Adrenal gland (tissue), 12 donors: ENCODE measurements around the gene HPCA. TPM values are rescaled to one million over a fixed set of nuclear protein-coding genes. Genes with fewer than 3 reads are reported as not detected.

Experiments used
- DNase-seq, 7 donors: peaks; one replicate each; pipeline ENCODE4 v3.0.0-alpha.2; 2019 to 2020
- H3K27ac ChIP-seq, 5 donors: fragments of 200-600 bp; sonication (generic) in 4 of 5; 1 replicate in 3 of 5; 2 replicates in 2 of 5; pipeline versions ENCODE4 v1.5.1 to v1.8.0; 2016 to 2020; ENCODE audit warnings: mild to moderate bottlenecking in 1 of 5
- H3K27me3 ChIP-seq: fragments of 200-600 bp; 2 replicates; pipeline ENCODE4 v1.8.0; 2021
- H3K36me3 ChIP-seq, 2 donors: fragments of 200-600 bp; replicated peaks in 1 of 2; 1 replicate in 1 of 2; 2 replicates in 1 of 2; pipeline versions ENCODE4 v1.5.1 to v1.8.0; 2018 to 2022
- H3K4me1 ChIP-seq, 2 donors: fragments of 200-600 bp; replicated peaks in 1 of 2; 1 replicate in 1 of 2; 2 replicates in 1 of 2; pipeline versions ENCODE4 v1.5.1 to v1.8.0; 2018 to 2021
- H3K4me3 ChIP-seq, 4 donors: fragments of 200-600 bp; sonication (generic) in 3 of 4; one replicate each; pipeline ENCODE4 v1.5.1; 2016 to 2018
- H3K9me3 ChIP-seq, 3 donors: fragments of 200-600 bp; sonication (generic) in 1 of 3; replicated peaks in 1 of 3; 1 replicate in 2 of 3; 2 replicates in 1 of 3; pipeline versions ENCODE4 v1.5.1 to v1.8.0; 2016 to 2021
- POLR2A ChIP-seq, 2 donors: fragments of 450-650 bp; IDR thresholded peaks; one replicate each; pipeline ENCODE4 v1.6.1; 2017; ENCODE audit warnings: antibody characterized with exemption in 2 of 2, mild to moderate bottlenecking in 2 of 2, moderate library complexity in 1 of 2
- WGBS, 4 donors: extraction: QIAGEN DNeasy Blood & Tissue Kit in 2 of 4; methylation state at CpG; one replicate each; pipeline versions ENCODE4 v1.1.5 to v1.1.7; 2013 to 2017; 5-methylcytosine and 5-hydroxymethylcytosine counted together
- intact Hi-C, 2 donors: fragments of 100-400 bp; cut with DNase I; formaldehyde crosslinking; loops; one replicate each; pipeline versions ENCODE4 v1.14.1 to v1.15.0; 2022 to 2023
- polyA plus RNA-seq, 3 donors: library from polyadenylated mRNA; stranded (reverse); fragments of 200-250 nt in 2 of 3; fragments of 350-450 nt in 1 of 3; fragmentation: Illumina TruSeq in 1 of 3; extraction: RNeasy Lipid Tissue Mini Kit (QIAGEN cat#74804) in 1 of 3; gene quantifications; one replicate each; pipeline ENCODE4 v1.2.3, GENCODE V29; 2013 to 2014
- total RNA-seq, 9 donors: library from RNA; depleted of rRNA in 4 of 9; stranded (reverse); fragments of >200 nt in 4 of 9; fragments of 120-200 nt in 1 of 9; fragmentation: NEBNext Ultra II Directional in 1 of 9; extraction: Animal tissue kit (Norgen Biotek cat#: 25700) in 1 of 9; gene quantifications; one replicate each; pipeline versions ENCODE4 v1.1.0 to v1.2.4, GENCODE V29; 2013 to 2023
- TF ChIP-seq, protein P1 (sequence below), 6 experiments: fragments of 450-650 bp in 4 of 6; fragments of 200-600 bp in 2 of 6; sonication (generic) in 1 of 6; IDR thresholded peaks; 1 replicate in 5 of 6; 2 replicates in 1 of 6; pipeline versions ENCODE4 v1.5.1 to v1.8.0; 2016 to 2021; ENCODE audit warnings: antibody characterized with exemption in 6 of 6, mild to moderate bottlenecking in 2 of 6, moderate library complexity in 1 of 6
- donor health status: healthy with polysubstance abuse.
- donor health status: Bipolar disorder and iron deficiency.
- donor health status: DM: yes; HTN: yes; CAD: no.
- donor health status: DM: no; HTN: no; CAD: no.
- donor health status: DM: no; HTN: no; CAD: no.
- donor health status: DM: yes; HTN: yes; CAD: no.

The HPCA gene
- total and polyA plus RNA-seq, 12 donors: 0.17 to 3.1 (median 0.62) TPM; not detected in 6

DNA sequence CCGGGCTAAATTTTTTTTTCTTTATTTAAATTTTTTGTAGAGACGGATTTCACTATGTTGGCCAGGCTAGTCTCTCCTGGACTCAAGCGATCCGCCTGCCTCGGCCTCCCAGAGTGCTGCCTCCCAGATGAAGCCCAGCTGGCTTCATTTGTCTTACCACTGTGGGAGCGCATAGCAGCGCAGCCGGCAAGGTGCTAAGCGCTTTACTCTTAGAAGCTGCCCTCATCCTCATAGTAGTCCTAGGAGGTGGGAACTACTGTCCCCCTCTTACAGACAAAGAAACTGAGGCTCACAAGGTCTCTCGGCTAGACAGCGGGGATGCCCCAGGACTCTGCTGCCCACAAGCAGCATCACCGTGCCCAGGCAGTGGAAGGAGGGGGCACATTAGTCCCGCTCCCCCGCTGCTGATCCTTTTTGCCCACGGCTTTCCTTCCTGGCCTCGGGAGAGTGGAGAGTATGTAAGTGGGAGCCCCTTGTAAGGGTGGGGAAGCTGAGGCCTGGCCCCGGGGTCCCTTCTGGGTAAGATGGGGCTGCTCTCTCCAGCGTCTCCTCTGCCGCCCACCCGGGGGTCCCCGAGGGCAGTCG lies 14.2 kb downstream of the HPCA start:
- peak overlapping the region in 2 of 4 donors; percentile 38 to 90 for H3K4me3 ChIP-seq
- H3K9me3 ChIP-seq: no peaks in the 10 kb centered on the region
- H3K27me3 ChIP-seq: no peaks in the 10 kb centered on the region
- H3K36me3 ChIP-seq: no peaks in the 10 kb centered on the region
- TF ChIP-seq POLR2A (IDR thresholded peaks at IDR 0.05): no peak
- TF ChIP-seq, protein P1, sequence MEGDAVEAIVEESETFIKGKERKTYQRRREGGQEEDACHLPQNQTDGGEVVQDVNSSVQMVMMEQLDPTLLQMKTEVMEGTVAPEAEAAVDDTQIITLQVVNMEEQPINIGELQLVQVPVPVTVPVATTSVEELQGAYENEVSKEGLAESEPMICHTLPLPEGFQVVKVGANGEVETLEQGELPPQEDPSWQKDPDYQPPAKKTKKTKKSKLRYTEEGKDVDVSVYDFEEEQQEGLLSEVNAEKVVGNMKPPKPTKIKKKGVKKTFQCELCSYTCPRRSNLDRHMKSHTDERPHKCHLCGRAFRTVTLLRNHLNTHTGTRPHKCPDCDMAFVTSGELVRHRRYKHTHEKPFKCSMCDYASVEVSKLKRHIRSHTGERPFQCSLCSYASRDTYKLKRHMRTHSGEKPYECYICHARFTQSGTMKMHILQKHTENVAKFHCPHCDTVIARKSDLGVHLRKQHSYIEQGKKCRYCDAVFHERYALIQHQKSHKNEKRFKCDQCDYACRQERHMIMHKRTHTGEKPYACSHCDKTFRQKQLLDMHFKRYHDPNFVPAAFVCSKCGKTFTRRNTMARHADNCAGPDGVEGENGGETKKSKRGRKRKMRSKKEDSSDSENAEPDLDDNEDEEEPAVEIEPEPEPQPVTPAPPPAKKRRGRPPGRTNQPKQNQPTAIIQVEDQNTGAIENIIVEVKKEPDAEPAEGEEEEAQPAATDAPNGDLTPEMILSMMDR (IDR thresholded peaks at IDR 0.05): no peak
- peaks cover 4 to 11% of the 10 kb centered on the region in 2 donors for H3K4me1 ChIP-seq
- DNase-seq: no peak
- WGBS, 4 donors: 29 to 47% (median 31%) methylated on average over 13 to 22 of the region's 22 CpGs
- intact Hi-C loops: no loop called here
- H3K27ac ChIP-seq: no peak overlapping the region

DNA sequence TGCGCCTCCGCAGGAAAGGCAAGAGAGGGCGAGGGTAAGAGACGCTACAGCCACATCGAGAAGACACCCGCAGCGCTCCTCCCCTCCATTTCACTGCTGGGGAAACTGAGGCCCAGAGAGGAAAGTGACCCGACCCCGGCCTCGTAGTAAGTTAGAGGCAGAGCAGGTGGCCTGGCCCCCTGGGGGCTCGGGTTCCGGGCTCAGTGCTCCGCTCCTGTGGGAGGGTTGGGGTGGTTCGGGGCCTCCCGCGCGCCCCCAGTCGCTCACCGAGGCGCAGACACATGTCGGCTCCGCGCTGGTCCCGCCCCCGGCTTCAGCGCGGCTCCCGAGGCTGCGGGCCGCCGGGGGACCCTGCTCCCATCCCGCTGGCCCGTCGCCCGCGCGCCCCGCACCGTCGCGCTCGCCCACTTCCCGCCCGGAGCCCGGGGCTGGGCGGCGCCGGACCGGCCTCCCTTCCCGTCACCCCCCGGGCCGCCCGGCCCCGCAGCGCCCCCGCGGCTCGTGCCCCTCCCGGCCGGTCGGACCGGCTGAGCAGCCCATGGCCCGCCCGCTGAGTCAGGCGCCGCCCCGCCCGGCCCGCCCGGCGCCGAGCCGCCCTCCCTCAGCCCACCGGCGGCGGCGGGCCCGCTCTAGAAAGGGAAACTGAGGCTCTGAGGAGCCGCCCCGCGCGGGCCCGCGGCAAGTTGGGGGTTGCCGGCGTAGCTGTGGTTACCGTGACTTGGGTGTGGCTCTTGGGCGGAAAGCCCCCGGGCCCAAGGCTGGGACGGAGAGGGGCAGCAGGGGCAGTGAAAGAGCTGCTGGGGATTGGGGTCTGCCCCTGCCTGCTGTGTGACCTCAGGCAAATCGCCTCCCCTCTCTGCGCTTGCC lies 14.9 kb downstream of the HPCA start, which contains the start of gene TMEM54:
Gene TMEM54, minus strand, starts transcription at position 434 of the 867 bp plus-strand sequence. Its CDS starts 151 bp downstream, at position 283.
- DNase-seq: peak in 3 of 7 donors; percentile 52 to 67 (median 53)
- WGBS, 4 donors: 1 to 3% (median 1%) methylated on average over 16 to 92 of the region's 92 CpGs
- H3K27ac ChIP-seq: peak within 1 kb of the TSS in 1 of 5 donors; percentile 40
- H3K4me1 ChIP-seq: peaks cover 4 to 11% of the 10 kb centered on the region in 2 donors
- TF ChIP-seq, protein P1 (IDR thresholded peaks at IDR 0.05): no peak
- peak in 1 of 2 donors; percentile 6 for TF ChIP-seq POLR2A (IDR thresholded peaks at IDR 0.05)
- peak within 1 kb of the TSS in 2 of 4 donors; percentile 38 to 90 for H3K4me3 ChIP-seq
- no peaks in the 10 kb centered on the region for H3K36me3 ChIP-seq
- H3K27me3 ChIP-seq: no peaks in the 10 kb centered on the region
- no peaks in the 10 kb centered on the region for H3K9me3 ChIP-seq
- intact Hi-C loops: no loop called here

DNA sequence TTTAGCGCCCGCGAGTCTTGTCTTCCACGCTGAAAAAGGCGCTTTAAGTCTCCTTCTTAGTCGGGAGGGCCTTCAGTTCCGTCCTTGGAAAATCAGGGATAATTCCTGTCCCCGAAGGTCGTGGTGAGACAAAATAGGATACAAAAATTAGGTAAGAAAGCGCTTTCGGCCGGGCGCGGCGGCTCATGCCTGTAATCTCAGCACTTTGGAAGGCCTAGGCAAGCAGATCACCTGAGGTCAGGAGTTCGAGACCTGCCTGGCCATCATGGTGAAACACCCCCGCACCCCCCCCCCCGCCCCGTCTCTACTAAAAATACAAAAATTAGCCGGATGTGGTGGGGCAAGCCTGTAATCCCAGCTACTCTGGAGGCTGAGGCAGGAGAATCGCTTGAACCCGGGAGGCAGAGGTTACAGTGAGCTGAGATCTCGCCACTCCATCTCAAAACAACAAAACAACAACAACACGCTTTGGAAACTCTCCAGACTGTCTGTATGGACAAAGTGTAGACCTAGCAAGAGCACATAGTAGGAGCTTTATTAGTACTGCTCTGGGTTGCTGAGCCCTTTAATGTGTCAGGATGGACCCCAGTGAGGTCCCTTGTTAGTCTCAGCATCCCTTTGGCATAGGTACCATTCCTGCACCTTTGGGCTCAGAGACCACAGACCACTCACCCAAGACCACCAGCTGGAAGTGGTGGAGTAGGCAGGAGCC lies 15.7 kb downstream of the HPCA start:
- Histone ChIP-seq H3K9me3 (no peaks in the 10 kb centered on the region), H3K27ac (no peak overlapping the region), H3K4me1 (peaks cover 4 to 11% of the 10 kb centered on the region in 2 donors), H3K36me3 (no peaks in the 10 kb centered on the region), H3K4me3 (peak overlapping the region in 2 of 4 donors; percentile 29 to 90), H3K27me3 (no peaks in the 10 kb centered on the region)
- TF ChIP-seq, protein P1 (IDR thresholded peaks at IDR 0.05): no peak
- TF ChIP-seq POLR2A (IDR thresholded peaks at IDR 0.05): no peak
- WGBS, 4 donors: 29 to 46% (median 38%) methylated on average over 20 to 24 of the region's 24 CpGs
- intact Hi-C loops: no loop called here
- no peak for DNase-seq

DNA sequence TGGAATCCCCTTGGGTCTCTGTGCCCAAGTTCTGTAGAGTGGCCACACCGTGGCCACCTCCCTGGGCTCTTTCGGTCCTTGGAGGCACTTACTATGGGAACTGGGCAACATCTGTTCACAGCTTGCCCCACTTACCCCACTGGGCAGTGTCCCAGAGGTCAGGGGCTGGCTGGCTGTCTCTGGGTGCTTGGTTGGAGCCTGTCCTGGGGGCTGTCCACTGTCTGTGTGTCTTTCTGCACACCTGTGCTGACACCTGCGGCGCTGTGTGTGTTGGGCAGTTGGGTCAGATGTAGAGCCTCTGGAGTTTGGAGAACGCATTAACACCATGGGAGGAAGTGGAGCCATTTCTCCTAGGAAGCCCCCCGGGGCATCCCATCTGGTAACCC lies 16.2 kb downstream of the HPCA start:
- H3K27ac ChIP-seq: no peak overlapping the region
- peaks cover 4 to 11% of the 10 kb centered on the region in 2 donors for H3K4me1 ChIP-seq
- WGBS, 4 donors: 69 to 80% (median 74%) methylated on average over 6 of the region's 6 CpGs
- TF ChIP-seq, protein P1 (IDR thresholded peaks at IDR 0.05): no peak
- no peak for TF ChIP-seq POLR2A (IDR thresholded peaks at IDR 0.05)
- no peak for DNase-seq
- no peaks in the 10 kb centered on the region for H3K27me3 ChIP-seq
- no peaks in the 10 kb centered on the region for H3K9me3 ChIP-seq
- intact Hi-C loops: no loop called here
- no peaks in the 10 kb centered on the region for H3K36me3 ChIP-seq
- H3K4me3 ChIP-seq: no peak overlapping the region
